Stimulated activated CD4-positive, alpha-beta T cell treated with anti-CD3 and anti-CD28 coated beads, Interleukin-12 subunit alpha, Interleukin-12 subunit beta, amount 100 ng/mL, for 48 hours (primary cell): ENCODE results near the gene ZNF567.
"Not testable (repeated sequence)": the region's sequence is repeated elsewhere in the genome, so short reads cannot be mapped to it uniquely, and the experiment has no call there.

ENCODE experiments used
- DNase-seq, 3 donors: peaks; one replicate each; pipeline ENCODE4 v3.0.0-alpha.2; 2020; ENCODE audit warnings: low read depth in 2 of 3, low spot score in 1 of 3

ZNF567 gene

DNA sequence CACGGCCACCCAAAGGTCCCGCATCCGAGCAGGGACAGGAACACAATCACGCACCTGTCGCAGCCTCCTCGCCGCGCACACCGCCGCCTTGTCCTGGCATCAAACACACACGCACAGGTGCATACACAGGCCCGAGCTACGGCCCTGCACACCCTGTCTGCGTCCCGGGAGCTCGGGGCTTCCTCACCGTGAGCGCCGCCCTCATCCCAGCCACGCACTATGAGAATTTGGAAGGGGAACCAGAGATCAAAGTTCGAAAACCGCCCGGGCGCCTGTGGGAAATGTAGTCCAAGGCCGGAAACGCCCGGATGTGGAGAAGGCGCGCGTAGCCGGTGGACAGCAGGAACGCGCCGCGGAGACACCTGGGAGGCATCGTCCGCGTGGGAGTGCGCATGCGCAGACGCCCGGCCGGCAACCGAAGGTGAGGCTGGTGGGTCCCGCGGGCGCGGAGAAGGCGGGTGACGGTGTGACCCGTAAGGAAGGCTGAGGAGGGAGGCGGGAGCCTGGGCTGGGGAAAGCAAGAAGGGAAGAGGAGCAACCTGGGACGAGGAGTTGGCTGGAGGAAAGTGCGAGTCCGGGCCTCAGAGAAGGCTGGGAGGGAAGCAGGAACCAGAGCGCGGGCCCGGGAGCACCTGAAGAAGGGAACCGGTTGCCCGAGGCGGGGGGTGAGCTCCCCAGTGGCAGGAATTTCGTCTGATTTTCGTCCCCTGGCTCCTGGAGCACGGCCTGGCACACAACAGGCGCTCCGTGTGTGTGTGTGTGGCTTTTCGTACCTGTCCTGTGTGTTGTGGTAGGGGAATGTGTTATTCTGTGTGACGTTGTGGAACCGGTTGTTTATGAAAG, at the start of gene ZNF567:
TSS of gene ZNF567 (plus strand) at position 399 of the 843 bp plus-strand sequence. CDS start 7,256 bp downstream, outside the sequence.
- DNase-seq = peak; percentile 95 to 97 (median 97)

GRCh38 chr19:36638862-36639510, 48.4 kb upstream of the ZNF567 start:
- DNase-seq = no peak

DNA sequence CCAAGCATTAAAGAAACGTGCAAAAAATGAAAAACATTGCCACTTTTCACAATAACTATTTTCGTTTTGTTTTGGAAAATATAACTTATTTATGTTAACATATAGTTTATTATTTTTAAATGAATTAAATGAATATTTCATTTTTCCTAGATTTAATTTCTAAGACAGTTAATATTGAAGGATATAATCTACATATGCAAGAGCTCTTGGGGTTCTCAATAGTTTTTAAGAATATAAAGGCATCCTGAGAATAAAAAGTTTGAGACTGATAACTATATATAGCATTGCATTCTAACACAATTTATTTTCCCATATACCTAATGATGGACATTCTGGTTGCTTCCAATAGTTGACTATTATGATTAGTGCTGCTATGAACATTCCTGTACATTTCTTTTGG, 40.7 kb upstream of the ZNF567 start:
- DNase-seq = no peak

DNA sequence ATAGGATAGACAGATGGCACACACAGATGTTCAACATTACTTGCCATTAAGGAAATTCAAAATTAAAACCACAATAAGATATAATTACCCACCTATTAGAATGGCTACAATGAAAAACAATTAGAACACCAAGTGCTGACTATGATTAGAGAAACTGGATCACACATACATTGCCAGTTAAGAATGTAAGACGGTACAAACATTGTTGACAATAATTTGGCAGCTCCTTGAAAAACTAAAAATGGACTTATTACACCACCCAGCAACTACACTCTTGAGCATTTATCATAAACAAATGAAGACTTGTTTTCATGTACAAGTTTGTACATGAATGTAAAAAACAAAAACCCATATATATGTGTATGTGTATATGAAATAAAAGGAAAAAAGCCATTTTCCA, 34.5 kb upstream of the ZNF567 start:
- no peak for DNase-seq

GRCh38 chr19:36665832-36666231, 21.6 kb upstream of the ZNF567 start:
- no peak for DNase-seq

GRCh38 chr19:36668646-36669045, 18.8 kb upstream of the ZNF567 start:
- DNase-seq = no peak

GRCh38 chr19:36672368-36672767, 15.0 kb upstream of the ZNF567 start:
- DNase-seq = no peak

DNA sequence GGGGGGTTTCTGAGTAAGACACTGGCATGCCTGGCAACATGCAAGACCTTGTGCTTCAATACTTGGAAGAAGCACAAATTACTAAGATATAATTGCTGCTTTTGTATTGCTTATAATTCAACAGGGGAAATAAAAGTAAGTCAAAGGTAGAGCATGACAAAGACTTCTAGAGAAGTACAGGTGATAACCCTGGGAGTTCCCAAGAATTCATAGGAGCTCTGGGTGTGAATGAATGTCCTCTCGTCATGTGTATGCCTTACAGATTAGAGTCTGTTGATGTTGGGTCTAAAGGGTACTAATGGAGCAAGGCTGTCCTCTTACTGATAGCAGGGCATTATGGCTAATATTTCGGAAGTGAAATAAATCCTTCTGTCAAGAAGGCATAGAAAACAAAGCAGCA, 13.2 kb upstream of the ZNF567 start:
- DNase-seq = no peak

DNA sequence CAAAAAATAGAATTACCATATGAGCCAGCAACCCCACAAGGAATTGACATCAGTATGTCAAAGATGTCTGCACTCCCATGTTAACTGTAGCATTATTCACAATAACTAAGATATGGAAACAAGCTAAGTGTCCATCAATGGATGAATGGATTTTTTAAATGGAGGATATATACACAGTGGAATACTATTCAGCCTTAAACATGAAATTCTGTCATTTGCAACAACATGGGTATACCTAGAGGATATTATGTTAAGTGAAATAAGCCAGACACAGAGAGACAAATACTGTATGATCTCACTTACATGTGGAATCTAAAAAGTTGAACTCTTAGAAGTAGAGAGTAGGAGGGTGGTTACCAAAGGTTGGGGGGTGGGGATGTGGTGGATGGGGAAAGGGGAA, 8.0 kb upstream of the ZNF567 start:
- DNase-seq = no peak

DNA sequence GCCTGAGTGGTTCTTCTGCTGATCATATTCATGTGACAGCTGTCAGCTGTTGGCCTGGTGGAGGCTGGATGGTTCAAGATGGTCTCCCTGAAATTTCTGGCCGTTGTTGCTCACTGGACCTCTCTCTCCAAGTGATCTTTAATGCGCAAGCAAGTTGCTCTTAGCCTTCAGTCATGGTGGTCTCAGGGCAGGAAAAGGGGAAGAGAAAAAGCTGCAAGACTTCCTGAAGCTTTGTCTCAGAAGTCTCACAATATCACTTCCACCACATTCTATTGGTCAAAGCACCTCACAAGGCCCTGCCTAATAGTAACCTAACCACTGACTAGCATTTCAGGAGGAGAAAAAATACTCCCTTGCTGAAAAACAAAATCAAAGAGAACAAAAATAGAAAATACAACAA, 1.6 kb upstream of the ZNF567 start:
- no peak for DNase-seq

DNA sequence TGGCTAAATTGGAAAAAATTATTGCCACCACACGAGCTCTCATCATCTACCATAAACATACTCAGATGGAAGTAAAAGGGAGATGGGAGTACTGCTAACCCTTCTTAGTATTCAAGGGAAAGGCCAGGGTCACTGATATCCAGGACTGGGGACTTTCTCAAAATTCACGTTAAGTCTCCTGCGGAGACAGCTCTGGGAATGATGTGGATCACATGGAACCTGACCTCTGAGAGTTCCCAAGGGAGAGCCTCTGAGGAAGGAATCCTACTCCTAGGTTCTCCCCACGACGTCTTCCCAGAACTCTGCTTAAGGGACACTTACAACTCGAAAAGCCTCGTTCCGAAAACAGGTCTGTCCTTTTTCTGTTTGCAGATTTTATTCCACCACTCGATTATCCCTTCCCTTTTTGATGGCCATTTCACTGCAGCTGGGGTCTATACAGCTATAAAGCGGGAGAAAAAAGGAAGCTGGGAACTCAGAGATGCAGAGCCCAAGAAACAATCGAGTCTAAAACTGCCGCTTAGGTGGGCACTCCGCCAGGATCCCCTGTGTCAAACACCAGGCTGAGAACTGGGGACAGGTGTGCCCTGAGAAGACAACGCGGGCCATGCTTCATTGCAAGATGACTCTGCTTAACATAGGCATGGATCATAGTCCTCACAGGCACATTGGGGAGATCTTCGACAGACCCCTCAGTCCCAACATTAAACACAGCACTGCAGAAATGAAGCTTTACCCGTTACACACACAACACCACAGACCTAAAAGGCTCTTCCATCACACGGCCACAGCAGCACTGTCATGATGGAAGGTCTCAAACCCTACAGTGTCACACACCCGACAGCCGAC, 823 bp upstream of the ZNF567 start:
- no peak for DNase-seq

DNA sequence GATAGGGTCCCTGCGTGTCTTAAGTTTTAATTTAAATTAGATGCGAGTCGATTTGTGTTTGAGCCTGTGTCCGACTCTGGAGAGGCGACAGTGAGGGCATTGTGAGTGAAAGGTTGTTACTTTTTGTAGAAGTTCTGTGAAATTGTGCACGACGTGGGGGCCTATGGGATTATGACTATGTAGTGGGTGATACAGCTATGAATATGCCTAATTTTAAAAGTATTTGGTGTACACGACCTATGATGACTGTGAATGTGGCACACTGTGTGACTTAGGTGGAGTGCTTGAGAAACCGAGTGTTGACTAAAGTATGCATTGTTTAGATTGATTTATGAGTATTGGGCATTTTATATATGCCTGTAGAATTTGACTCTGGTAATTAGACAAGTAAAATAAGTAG, 646 bp downstream of the ZNF567 start:
- no peak for DNase-seq

DNA sequence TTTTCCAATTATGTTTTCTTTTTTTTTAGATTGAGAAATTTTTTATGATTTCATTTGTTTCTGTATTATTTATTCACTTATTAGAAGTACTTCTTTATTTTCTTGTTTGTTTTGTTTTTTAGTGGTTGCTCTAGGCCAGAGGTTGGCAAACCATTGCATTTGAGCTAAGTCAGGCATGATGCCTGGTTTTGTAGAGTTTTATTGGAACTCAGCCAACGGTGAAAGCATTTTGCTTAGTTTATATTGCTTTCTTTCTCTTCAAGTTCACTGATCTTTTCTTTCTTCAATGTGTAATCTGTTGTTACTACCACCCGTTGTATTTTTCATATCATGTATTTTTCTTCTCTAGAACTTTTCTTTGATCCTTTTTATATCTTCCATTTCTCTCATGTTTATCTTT, 19.7 kb downstream of the ZNF567 start:
- DNase-seq = no peak

GRCh38 chr19:36709423-36709822, 22.0 kb downstream of the ZNF567 start:
- no peak for DNase-seq

DNA sequence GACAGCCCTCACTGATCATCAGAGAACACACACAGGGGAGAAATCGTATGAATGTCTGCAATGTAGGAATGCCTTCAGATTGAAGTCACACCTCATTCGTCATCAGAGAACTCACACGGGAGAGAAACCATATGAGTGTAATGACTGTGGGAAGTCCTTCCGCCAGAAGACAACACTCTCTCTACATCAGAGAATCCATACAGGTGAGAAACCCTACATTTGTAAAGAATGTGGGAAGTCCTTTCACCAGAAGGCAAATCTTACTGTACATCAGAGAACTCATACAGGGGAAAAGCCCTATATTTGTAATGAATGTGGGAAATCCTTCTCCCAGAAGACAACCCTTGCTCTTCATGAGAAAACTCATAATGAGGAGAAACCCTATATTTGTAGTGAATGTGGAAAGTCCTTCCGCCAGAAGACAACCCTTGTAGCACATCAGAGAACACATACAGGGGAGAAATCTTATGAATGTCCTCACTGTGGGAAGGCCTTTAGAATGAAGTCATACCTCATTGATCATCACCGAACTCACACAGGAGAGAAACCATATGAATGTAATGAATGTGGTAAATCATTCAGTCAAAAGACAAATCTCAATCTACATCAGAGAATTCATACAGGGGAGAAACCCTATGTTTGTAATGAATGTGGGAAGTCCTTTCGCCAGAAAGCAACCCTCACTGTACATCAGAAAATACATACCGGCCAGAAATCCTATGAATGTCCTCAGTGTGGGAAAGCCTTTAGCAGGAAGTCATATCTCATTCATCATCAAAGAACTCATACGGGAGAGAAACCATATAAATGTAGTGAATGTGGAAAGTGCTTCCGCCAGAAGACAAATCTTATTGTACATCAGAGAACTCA, 32.5 kb downstream of the ZNF567 start:
- DNase-seq = no peak

GRCh38 chr19:36736166-36736565, 48.8 kb downstream of the ZNF567 start:
- not testable (repeated sequence) for DNase-seq

- DNase-seq = no peak
Measured at GRCh38 chr19:36745870-36746269, 58.5 kb downstream of the ZNF567 start.

- no peak for DNase-seq
Measured at GRCh38 chr19:36747750-36748149, 60.3 kb downstream of the ZNF567 start.

GRCh38 chr19:36748431-36749275, 61.2 kb downstream of the ZNF567 start:
- DNase-seq = no peak

DNA sequence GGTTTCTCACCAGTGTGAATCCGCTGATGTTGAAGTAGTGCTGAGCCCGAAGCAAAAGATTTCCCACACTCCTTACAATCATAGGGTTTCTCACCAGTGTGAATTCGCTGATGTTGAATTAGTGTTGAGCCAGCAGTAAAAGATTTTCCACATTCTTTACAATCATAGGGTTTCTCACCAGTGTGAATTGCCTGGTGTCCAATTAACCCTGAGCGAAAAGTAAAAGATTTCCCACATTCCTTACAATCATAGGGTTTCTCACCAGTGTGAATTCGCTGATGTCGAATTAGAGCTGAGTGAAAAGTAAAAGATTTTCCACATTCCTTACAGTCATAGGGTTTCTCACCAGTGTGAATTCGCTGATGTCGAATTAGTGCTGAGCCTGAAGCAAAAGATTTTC, 62.2 kb downstream of the ZNF567 start:
- DNase-seq = not testable (repeated sequence)
